Common myeloid progenitor, CD34-positive (primary cell): ENCODE results near the gene TUBGCP2.
A peak's percentile ranks its signal among the peaks of the same experiment; 100 is the strongest.

ENCODE experiments used
- CTCF ChIA-PET: fragments of 350-600 bp; sonication (Branson Sonifier 250); formaldehyde crosslinking; loops from one replicate; lab custom pipeline; 2021; ENCODE audit warnings: antibody characterized with exemption; lab: Charles Lee
- POLR2A ChIA-PET: fragments of 350-600 bp; sonication (Branson Sonifier 250); formaldehyde crosslinking; loops from one replicate; lab custom pipeline; 2021; ENCODE audit warnings: antibody characterized with exemption; lab: Charles Lee
- DNase-seq, 3 donors: peaks; one replicate each; pipeline versions ENCODE4 v3.0.0 to v3.0.0-alpha.2; 2013
- H3K27ac ChIP-seq, 2 experiments: 1 replicate in 1 of 2; 2 replicates in 1 of 2; pipeline ENCODE4 v1.7.0; 2013; ENCODE audit warnings: inconsistent platforms in 2 of 2, low read length in 2 of 2, mild to moderate bottlenecking in 2 of 2, low read depth in 1 of 2, moderate library complexity in 1 of 2; ENCODE audit not compliant: severe bottlenecking in 2 of 2, insufficient read depth in 1 of 2, poor library complexity in 1 of 2
- H3K27me3 ChIP-seq, 5 experiments: replicated peaks in 2 of 5; 1 replicate in 3 of 5; 2 replicates in 2 of 5; pipeline versions ENCODE4 v1.6.1 to v1.7.0; 2013; ENCODE audit warnings: low read length in 4 of 5, mild to moderate bottlenecking in 2 of 5, moderate library complexity in 2 of 5, inconsistent platforms in 1 of 5; ENCODE audit not compliant: insufficient read depth in 5 of 5, control insufficient read depth in 4 of 5
- H3K36me3 ChIP-seq, 4 experiments: 1 replicate in 2 of 4; 2 replicates in 2 of 4; pipeline versions ENCODE4 v1.6.1 to v1.7.0; 2013; ENCODE audit warnings: low read length in 3 of 4, control low read depth in 1 of 4, mild to moderate bottlenecking in 1 of 4; ENCODE audit not compliant: control insufficient read depth in 4 of 4, insufficient read depth in 4 of 4
- H3K4me1 ChIP-seq, 4 experiments: 1 replicate in 3 of 4; 2 replicates in 1 of 4; pipeline versions ENCODE4 v1.6.1 to v1.7.1; 2013; ENCODE audit warnings: low read length in 3 of 4, mild to moderate bottlenecking in 3 of 4, control low read depth in 1 of 4, inconsistent platforms in 1 of 4, moderate library complexity in 1 of 4; ENCODE audit not compliant: control insufficient read depth in 4 of 4, insufficient read depth in 4 of 4; ENCODE audit errors: control extremely low read depth in 1 of 4
- H3K4me3 ChIP-seq, 7 experiments: 1 replicate in 4 of 7; 2 replicates in 3 of 7; pipeline versions ENCODE4 v1.5.1 to v1.7.0; 2013; ENCODE audit warnings: mild to moderate bottlenecking in 7 of 7, low read length in 6 of 7, moderate library complexity in 6 of 7, inconsistent platforms in 2 of 7, low read depth in 2 of 7, control low read depth in 1 of 7; ENCODE audit not compliant: insufficient read depth in 4 of 7, control insufficient read depth in 1 of 7; ENCODE audit errors: extremely low read depth in 1 of 7
- H3K9me3 ChIP-seq, 5 experiments: 1 replicate in 4 of 5; 2 replicates in 1 of 5; pipeline versions ENCODE4 v1.6.1 to v1.7.1; 2013; ENCODE audit warnings: low read length in 4 of 5, mild to moderate bottlenecking in 2 of 5, inconsistent platforms in 1 of 5, low read depth in 1 of 5, moderate library complexity in 1 of 5; ENCODE audit not compliant: control insufficient read depth in 4 of 5, insufficient read depth in 2 of 5; ENCODE audit errors: control extremely low read depth in 1 of 5
- WGBS: methylation state at CpG from one replicate; pipeline ENCODE4 v1.1.5; 2013; ENCODE audit not compliant: insufficient coverage; 5-methylcytosine and 5-hydroxymethylcytosine counted together

The TUBGCP2 gene

DNA sequence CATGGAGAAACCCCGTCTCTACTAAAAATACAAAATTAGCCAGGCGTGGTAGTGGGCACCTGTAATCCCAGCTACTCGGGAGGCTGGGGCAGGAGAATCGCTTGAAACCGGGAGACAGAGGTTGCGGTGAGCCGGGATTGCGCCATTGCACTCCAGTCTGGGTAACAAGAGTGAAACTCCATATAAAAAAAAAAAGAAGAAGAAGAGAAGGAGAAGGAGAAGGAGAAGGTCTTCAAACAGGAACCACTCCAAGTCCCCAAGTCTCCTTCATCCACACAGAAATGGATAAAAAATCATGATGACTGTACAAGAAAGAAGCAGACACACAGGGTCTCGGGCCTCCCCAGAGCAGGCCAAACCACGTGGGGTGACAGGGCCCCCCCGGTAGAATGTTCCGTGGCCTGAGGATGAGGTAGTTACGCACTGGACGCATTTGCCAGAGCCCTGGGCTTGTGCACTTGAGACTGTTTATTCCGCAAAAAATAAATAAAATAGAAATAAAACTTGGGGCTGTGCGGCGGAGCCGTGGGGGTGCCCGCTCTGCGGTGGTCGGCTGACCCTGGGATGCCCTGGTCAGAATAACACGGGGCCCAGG lies 55.2 kb downstream of the TUBGCP2 start:
- Histone ChIP-seq H3K27me3 (no peaks in the 10 kb centered on the region), H3K4me3 (no peak overlapping the region), H3K9me3 (no peaks in the 10 kb centered on the region), H3K4me1 (peaks cover 5 to 30% (median 24%) of the 10 kb centered on the region in 4 experiments), H3K27ac (no peak overlapping the region), H3K36me3 (no peaks in the 10 kb centered on the region)
- 94% methylated on average over 21 of the region's 22 CpGs for WGBS
- POLR2A ChIA-PET = no interaction called here
- CTCF ChIA-PET = interaction anchor here (0.8 kb wide), 1 partner anchor 10 kb away, joined by 3 read pairs; no protein-coding TSS in a partner anchor
- no peak for DNase-seq

DNA sequence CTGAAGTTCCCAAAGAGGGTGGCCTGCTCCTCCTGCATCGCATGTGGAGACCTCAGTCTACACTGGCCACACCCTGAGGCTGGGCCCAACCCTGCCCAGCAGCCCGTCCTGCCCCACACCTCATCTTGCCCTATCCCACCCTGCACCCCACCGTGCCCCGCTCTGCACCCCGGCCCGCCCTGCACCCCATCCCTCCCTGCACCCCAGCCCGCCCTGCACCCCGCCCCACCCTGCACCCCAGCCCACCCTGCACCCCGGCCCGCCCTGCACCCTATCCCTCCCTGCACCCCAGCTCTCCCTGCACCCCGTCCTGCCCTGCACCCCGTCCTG lies 56.5 kb downstream of the TUBGCP2 start:
- 90% methylated on average over 3 of the region's 12 CpGs for WGBS
- peaks cover 5 to 17% (median 13%) of the 10 kb centered on the region in 4 experiments for H3K4me1 ChIP-seq
- H3K27ac ChIP-seq = no peak overlapping the region
- no peaks in the 10 kb centered on the region for H3K9me3 ChIP-seq
- no peaks in the 10 kb centered on the region for H3K36me3 ChIP-seq
- ChIA-PET CTCF (interaction anchor here (1.3 kb wide), 1 partner anchor 10 kb away, joined by 3 read pairs; no protein-coding TSS in a partner anchor), POLR2A (no interaction called here)
- no peak for DNase-seq
- no peak overlapping the region for H3K4me3 ChIP-seq
- H3K27me3 ChIP-seq = no peaks in the 10 kb centered on the region

DNA sequence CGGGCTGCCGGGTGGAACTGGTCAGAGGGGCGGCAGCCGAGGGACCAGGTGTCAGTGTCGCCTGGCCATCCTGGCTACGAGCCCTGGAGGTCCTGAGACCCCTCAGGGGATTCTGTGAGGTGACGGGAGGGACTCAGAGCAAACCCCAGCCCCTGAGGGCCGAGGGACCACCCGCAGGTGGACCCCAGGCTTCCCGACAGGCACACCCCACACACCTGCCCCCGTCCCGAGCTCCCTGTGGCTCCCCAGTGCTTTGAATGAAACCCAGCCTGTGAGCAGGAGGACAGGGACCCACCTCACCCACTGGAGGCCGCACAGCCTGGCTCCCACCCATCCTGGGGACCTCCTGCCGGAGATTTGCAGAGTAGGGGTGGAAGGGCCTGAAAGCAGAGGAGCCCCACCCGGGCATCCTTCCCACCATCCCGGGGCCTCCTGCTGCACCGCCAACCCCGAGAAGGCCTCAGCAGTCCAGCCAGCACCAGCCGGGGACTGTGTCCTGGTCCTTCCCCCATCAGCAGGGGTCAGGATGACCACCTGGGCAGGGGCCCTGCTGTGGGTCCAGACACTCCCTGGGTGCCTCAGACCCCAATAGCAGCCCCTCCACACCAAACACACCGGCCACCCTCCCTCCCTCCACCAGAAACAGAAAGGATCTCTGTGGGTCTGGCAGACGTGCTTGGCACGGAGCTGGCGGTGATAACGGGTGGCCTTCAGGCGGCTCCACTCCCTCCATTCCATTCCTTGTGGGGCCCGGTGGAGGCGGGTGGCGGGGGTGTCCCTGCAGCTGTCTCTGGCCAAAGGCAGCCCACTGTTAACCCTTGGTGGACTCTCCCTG lies 57.1 kb downstream of the TUBGCP2 start:
- peak in 1 of 3 donors; percentile 41 for DNase-seq
- no peaks in the 10 kb centered on the region for H3K36me3 ChIP-seq
- peaks cover 2 to 16% (median 9%) of the 10 kb centered on the region in 4 experiments for H3K4me1 ChIP-seq
- H3K9me3 ChIP-seq = no peaks in the 10 kb centered on the region
- H3K27me3 ChIP-seq = no peaks in the 10 kb centered on the region
- ChIA-PET POLR2A (no interaction called here), CTCF (interaction anchor here (1.3 kb wide), 1 partner anchor 9 kb away, joined by 3 read pairs; no protein-coding TSS in a partner anchor)
- 83% methylated on average over 20 of the region's 28 CpGs for WGBS
- H3K27ac ChIP-seq = no peak overlapping the region
- H3K4me3 ChIP-seq = no peak overlapping the region

DNA sequence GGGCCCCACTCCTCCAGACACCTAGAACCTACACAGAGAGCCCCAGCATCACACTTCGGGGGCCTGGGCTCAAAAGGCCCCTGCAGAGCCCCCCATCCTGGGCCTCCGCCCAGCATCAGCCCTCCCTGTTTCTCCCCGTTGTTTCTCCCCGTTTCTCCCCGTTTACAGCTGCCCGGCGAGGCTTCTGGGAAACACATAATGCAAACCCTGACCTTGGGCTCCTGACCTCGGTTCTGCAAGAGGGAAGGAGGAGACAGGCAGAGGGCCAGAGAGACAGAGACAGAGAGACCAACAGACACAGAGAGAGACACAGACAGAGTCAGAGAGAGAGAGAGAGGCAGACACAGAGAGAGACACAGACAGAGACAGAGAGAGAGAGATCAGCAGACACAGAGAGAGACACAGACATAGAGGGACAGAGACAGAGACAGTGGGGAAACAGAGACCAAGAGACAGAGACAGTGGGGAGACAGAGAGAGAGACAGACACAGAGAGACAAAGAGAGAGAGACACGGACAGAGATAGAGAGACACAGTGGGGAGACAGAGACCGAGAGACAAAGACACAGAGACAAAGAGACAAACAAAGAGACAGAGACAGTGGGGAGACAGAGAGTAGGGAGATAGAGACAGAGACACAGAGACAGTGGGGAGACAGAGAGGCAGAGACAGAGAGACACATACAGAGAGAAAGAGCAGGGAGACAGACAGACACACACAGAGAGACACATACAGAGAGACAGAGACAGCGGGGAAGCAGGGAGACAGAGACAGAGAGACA lies 58.5 kb downstream of the TUBGCP2 start:
- ChIA-PET POLR2A (no interaction called here), CTCF (no interaction called here)
- H3K27ac ChIP-seq = no peak overlapping the region
- H3K36me3 ChIP-seq = no peaks in the 10 kb centered on the region
- no peak for DNase-seq
- H3K27me3 ChIP-seq = no peaks in the 10 kb centered on the region
- WGBS = 93% methylated on average over 9 of the region's 11 CpGs
- no peaks in the 10 kb centered on the region for H3K9me3 ChIP-seq
- peaks cover 0 to 12% (median 4%) of the 10 kb centered on the region in 4 experiments for H3K4me1 ChIP-seq
- no peak overlapping the region for H3K4me3 ChIP-seq

DNA sequence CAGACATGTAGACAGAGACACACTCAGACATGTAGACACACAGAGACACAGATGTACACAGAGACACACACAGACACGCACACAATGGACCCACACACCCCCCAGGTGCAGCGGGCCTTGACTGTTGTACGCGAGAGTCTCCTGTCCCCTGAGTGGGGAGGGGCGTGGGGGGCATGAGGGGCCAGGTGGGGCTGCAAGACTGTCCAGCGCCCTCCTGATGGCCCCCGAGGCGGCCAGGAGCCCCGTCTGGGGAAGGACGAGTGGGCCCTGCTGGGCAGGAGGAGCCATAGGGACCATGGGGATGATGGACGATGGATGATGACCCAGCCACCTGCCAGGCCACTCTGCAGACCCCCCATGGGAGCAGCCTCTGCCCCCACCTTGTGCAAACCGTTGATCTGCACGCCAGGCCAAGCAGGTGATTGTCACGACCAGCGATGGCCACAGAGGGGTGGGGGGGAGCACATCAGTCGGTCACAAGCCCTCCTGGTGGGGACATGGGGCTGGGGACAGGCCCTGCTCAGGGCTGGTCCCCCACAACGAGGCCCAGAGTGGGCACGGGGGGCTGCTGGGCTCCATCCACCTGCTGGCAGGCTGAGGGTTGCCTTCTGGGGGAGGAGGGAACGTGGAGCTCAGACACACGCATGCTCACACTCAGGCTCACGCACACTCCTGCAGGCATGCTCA lies 59.4 kb downstream of the TUBGCP2 start:
- Histone ChIP-seq H3K9me3 (no peaks in the 10 kb centered on the region), H3K36me3 (no peaks in the 10 kb centered on the region), H3K4me1 (peaks cover 0 to 14% (median 4%) of the 10 kb centered on the region in 4 experiments), H3K27ac (no peak overlapping the region), H3K27me3 (no peaks in the 10 kb centered on the region), H3K4me3 (no peak overlapping the region)
- 82% methylated on average over 12 of the region's 21 CpGs for WGBS
- peak in 1 of 3 donors; percentile 26 for DNase-seq
- ChIA-PET CTCF (no interaction called here), POLR2A (no interaction called here)

DNA sequence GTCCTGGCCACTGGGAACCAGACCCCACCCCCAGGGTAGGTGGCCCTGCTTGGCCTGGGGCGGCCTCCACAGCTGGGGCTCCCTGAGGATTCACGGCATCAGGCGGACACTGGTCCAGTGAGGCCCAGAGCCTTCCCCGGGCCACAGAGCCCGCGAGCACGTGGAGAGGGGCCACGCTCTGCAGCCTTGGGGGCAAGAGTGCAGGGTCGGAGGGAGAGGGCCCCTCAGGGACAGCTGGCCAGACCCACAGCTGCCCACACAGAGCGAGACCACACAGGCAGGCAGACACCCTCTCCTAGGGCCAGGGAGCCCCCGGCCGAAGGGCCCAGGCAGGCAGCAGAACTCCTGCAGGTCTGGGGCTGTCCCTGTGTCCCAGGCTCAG lies 60.3 kb downstream of the TUBGCP2 start:
- 97% methylated on average over 11 of the region's 12 CpGs for WGBS
- POLR2A ChIA-PET = interaction anchor here (1.6 to 2.9 kb wide), 2 partner anchors 10 to 27 kb away, joined by 3 to 11 read pairs; no protein-coding TSS in a partner anchor

More for the DNA sequence above, 60.3 kb downstream of the TUBGCP2 start:
- Histone ChIP-seq H3K27ac (no peak overlapping the region), H3K9me3 (no peaks in the 10 kb centered on the region), H3K36me3 (no peaks in the 10 kb centered on the region), H3K4me1 (peaks cover 0 to 14% (median 4%) of the 10 kb centered on the region in 4 experiments), H3K27me3 (no peaks in the 10 kb centered on the region), H3K4me3 (no peak overlapping the region)
- no peak for DNase-seq
- CTCF ChIA-PET = interaction anchor here (1.3 to 4.2 kb wide), 2 partner anchors 9 to 10 kb away, joined by 5 to 44 read pairs; no protein-coding TSS in a partner anchor
